DOHH2 (cell line): Measurements from ENCODE around the gene ZDHHC16.

Experiments
- H3F3A ChIP-seq: fragments of 200-600 bp; sonication (generic), shearing (Covaris generic); 2 replicates; pipeline ENCODE4 v1.6.0; 2016; ENCODE audit warnings: antibody characterized with exemption, mild to moderate bottlenecking; ENCODE audit not compliant: control insufficient read depth, insufficient read depth
- H3K27ac ChIP-seq: fragments of 200-600 bp; sonication (generic); 2 replicates; pipeline ENCODE4 v1.5.1; 2014; ENCODE audit warnings: low read depth, mild to moderate bottlenecking, low read length, moderate library complexity
- H3K27me3 ChIP-seq: fragments of 200-600 bp; sonication (generic); 2 replicates; pipeline ENCODE4 v1.6.1; 2014; ENCODE audit warnings: mild to moderate bottlenecking, low read length, mixed read lengths; ENCODE audit not compliant: control insufficient read depth
- H3K36me3 ChIP-seq: fragments of 200-600 bp; sonication (generic); 2 replicates; pipeline ENCODE4 v1.6.1; 2014; ENCODE audit warnings: mild to moderate bottlenecking, low read length, moderate library complexity, mixed read lengths; ENCODE audit not compliant: control insufficient read depth
- H3K4me1 ChIP-seq: fragments of 200-600 bp; sonication (generic); 2 replicates; pipeline ENCODE4 v1.6.1; 2014; ENCODE audit warnings: mild to moderate bottlenecking, low read length, mixed read lengths; ENCODE audit not compliant: control insufficient read depth
- H3K4me2 ChIP-seq: fragments of 200-600 bp; sonication (generic); 2 replicates; pipeline ENCODE4 v1.6.0; 2014; ENCODE audit warnings: mild to moderate bottlenecking, low read length, moderate library complexity
- H3K4me3 ChIP-seq: fragments of 200-600 bp; sonication (generic); 2 replicates; pipeline ENCODE4 v1.5.1; 2014; ENCODE audit warnings: mild to moderate bottlenecking, low read length, mixed read lengths
- H3K79me2 ChIP-seq: fragments of 200-600 bp; sonication (generic); 2 replicates; pipeline ENCODE4 v1.6.1; 2014; ENCODE audit warnings: mild to moderate bottlenecking, low read length, mixed read lengths; ENCODE audit not compliant: control insufficient read depth
- H3K9me2 ChIP-seq: fragments of 200-600 bp; sonication (generic); replicated peaks from 2 replicates; pipeline ENCODE4 v1.6.1; 2014; ENCODE audit warnings: mild to moderate bottlenecking, low read length, mixed read lengths; ENCODE audit not compliant: control insufficient read depth
- H3K9me3 ChIP-seq: fragments of 200-600 bp; sonication (generic); 2 replicates; pipeline ENCODE4 v1.6.1; 2014; ENCODE audit warnings: antibody characterized with exemption, low read length, mixed read lengths; ENCODE audit not compliant: control insufficient read depth, insufficient read depth
- H4K20me1 ChIP-seq: fragments of 200-600 bp; sonication (generic); 2 replicates; pipeline ENCODE4 v1.6.0; 2014; ENCODE audit warnings: low read depth, mild to moderate bottlenecking, antibody characterized with exemption, low read length, moderate library complexity; ENCODE audit not compliant: control insufficient read depth, insufficient read depth
- CTCF ChIP-seq: fragments of 200-600 bp; sonication (generic); IDR thresholded peaks from one replicate; pipeline ENCODE4 v1.5.1; 2014; ENCODE audit warnings: antibody characterized with exemption, mild to moderate bottlenecking, low read depth, low read length; ENCODE audit not compliant: poor library complexity, severe bottlenecking
- EZH2phosphoT487 ChIP-seq: fragments of 200-600 bp; sonication (generic); IDR thresholded peaks from 2 replicates; pipeline ENCODE4 v1.6.1; 2017; ENCODE audit warnings: borderline replicate concordance, mild to moderate bottlenecking, antibody characterized with exemption, low read length, moderate library complexity, mixed read lengths

Gene ZDHHC16

GRCh38 chr10:97502916-97503315 lies 56.9 kb downstream of the ZDHHC16 start:
- Histone ChIP-seq H3K4me2 (no peak overlapping the region), H3K4me1 (peaks cover 6% of the 10 kb centered on the region; the same call in 1 of the 2 replicates), H3F3A (peaks cover 1% of the 10 kb centered on the region), H3K4me3 (no peak overlapping the region), H3K9me3 (no peaks in the 10 kb centered on the region), H3K27me3 (peaks cover 60% of the 10 kb centered on the region), H3K79me2 (peaks cover 3% of the 10 kb centered on the region), H4K20me1 (no peaks in the 10 kb centered on the region), H3K9me2 (no peaks in the 10 kb centered on the region), H3K36me3 (peaks cover 2% of the 10 kb centered on the region), H3K27ac (no peak overlapping the region)
- no peak for TF ChIP-seq CTCF
- TF ChIP-seq EZH2phosphoT487 = no peak

- no peaks in the 10 kb centered on the region for H3F3A ChIP-seq
- no peaks in the 10 kb centered on the region for H3K79me2 ChIP-seq
- H3K9me2 ChIP-seq = no peaks in the 10 kb centered on the region
- H3K36me3 ChIP-seq = no peaks in the 10 kb centered on the region
- H3K27ac ChIP-seq = no peak overlapping the region
- H3K9me3 ChIP-seq = no peaks in the 10 kb centered on the region
- H3K4me1 ChIP-seq = peaks cover 6% of the 10 kb centered on the region; the same call in 1 of the 2 replicates
- no peak overlapping the region for H3K4me2 ChIP-seq
- no peaks in the 10 kb centered on the region for H4K20me1 ChIP-seq
- TF ChIP-seq EZH2phosphoT487 = no peak
- TF ChIP-seq CTCF = no peak
- H3K27me3 ChIP-seq = peaks cover 62% of the 10 kb centered on the region
- no peak overlapping the region for H3K4me3 ChIP-seq
These were observed 57.4 kb downstream of the ZDHHC16 start for GRCh38 chr10:97503406-97503805.

- H3K9me3 ChIP-seq = no peaks in the 10 kb centered on the region
- no peak overlapping the region for H3K4me3 ChIP-seq
- no peaks in the 10 kb centered on the region for H3F3A ChIP-seq
- H3K36me3 ChIP-seq = no peaks in the 10 kb centered on the region
- no peaks in the 10 kb centered on the region for H4K20me1 ChIP-seq
- H3K27ac ChIP-seq = no peak overlapping the region
- no peaks in the 10 kb centered on the region for H3K9me2 ChIP-seq
- TF ChIP-seq CTCF (no peak), EZH2phosphoT487 (no peak)
- no peak overlapping the region for H3K4me2 ChIP-seq
- H3K4me1 ChIP-seq = no peaks in the 10 kb centered on the region
- H3K27me3 ChIP-seq = peaks cover 51% of the 10 kb centered on the region
- no peaks in the 10 kb centered on the region for H3K79me2 ChIP-seq
These were observed 59.2 kb downstream of the ZDHHC16 start for GRCh38 chr10:97505152-97505551.
